Sigmoid colon (tissue), 4 donors: ENCODE measurements around the gene OR5H6.

Experiments
- CTCF ChIP-seq, 4 experiments: fragments of 450-650 bp in 3 of 4; fragments of 200-600 bp in 1 of 4; IDR thresholded peaks; one replicate each; pipeline ENCODE4 v1.5.1; 2016 to 2019; ENCODE audit warnings: antibody characterized with exemption in 4 of 4, mild to moderate bottlenecking in 3 of 4, moderate library complexity in 2 of 4
- POLR2AphosphoS5 ChIP-seq, 4 donors: sonication (generic); formaldehyde crosslinking; IDR thresholded peaks; one replicate each; pipeline ENCODE4 v1.6.1; 2017; ENCODE audit warnings: antibody characterized with exemption in 4 of 4

GRCh38 chr3:98291332-98291957 lies 27.4 kb downstream of the OR5H6 start:
- no peak for TF ChIP-seq POLR2AphosphoS5 (IDR thresholded peaks at IDR 0.05)
- no peak for TF ChIP-seq CTCF (IDR thresholded peaks at IDR 0.05)
